A549 (cell line): ENCODE data around the gene TLCD4. TPM values are rescaled to one million over a fixed set of nuclear protein-coding genes. Genes with fewer than 3 reads are reported as not detected.

ENCODE experiments used
- ATAC-seq, 2 experiments: fragments of 200-7000 bp in 1 of 2; fragments of >200 bp in 1 of 2; cut with Nextera tagmentation in 1 of 2; cut with Tn5 transposase in 1 of 2; 3 replicates each; pipeline versions ENCODE4 v1.8.0 to v1.9.1; 2018 to 2020; ENCODE audit warnings: mild to moderate bottlenecking in 1 of 2, moderate library complexity in 1 of 2
- CTCF ChIA-PET: fragments of 300-600 bp; sonication (Branson Sonifier 250); formaldehyde crosslinking; extraction: SDS; loops from one replicate; lab custom pipeline; 2021; ENCODE audit warnings: antibody characterized with exemption, inconsistent platforms; lab: Yijun Ruan, JAX
- POLR2A ChIA-PET: fragments of 350-600 bp; formaldehyde crosslinking; extraction: SDS; loops from one replicate; lab custom pipeline; 2021; ENCODE audit warnings: antibody characterized with exemption, inconsistent platforms; lab: Yijun Ruan, JAX
- DNase-seq, 2 experiments: peaks; one replicate each; pipeline versions ENCODE4 v3.0.0 to v3.0.0-alpha.2; 2011 to 2016; ENCODE audit warnings: low read depth in 1 of 2, low spot score in 1 of 2
- FAIRE-seq: peaks from 2 replicates; lab custom pipeline; 2011; peaks lifted over from hg19 to GRCh38; lab: Jason Lieb, UNC
- H3K27ac ChIP-seq, 2 experiments: fragments of >200 bp; sonication (Bioruptor Twin); formaldehyde crosslinking; 3 replicates each; pipeline ENCODE4 v1.5.1; 2016 to 2017
- H3K4me1 ChIP-seq: fragments of >200 bp; sonication (Bioruptor Twin); formaldehyde crosslinking; 3 replicates; pipeline ENCODE4 v1.6.1; 2016
- H3K4me2 ChIP-seq: fragments of >200 bp; sonication (Bioruptor Twin); formaldehyde crosslinking; 3 replicates; pipeline ENCODE4 v1.6.1; 2016
- H3K4me3 ChIP-seq: fragments of >200 bp; sonication (Bioruptor Twin); formaldehyde crosslinking; 3 replicates; pipeline ENCODE4 v1.5.1; 2016
- H3K9me3 ChIP-seq: fragments of >200 bp; sonication (Bioruptor Twin); formaldehyde crosslinking; 3 replicates; pipeline ENCODE4 v1.6.1; 2016
- ATOH8 ChIP-seq: fragments of 250-450 bp; sonication (Bioruptor Pico); IDR thresholded peaks from 2 replicates; pipeline ENCODE4 v1.5.0; 2020; ENCODE audit warnings: low read depth, mild to moderate bottlenecking, moderate library complexity
- BCL3 ChIP-seq: fragments of >200 bp; sonication (Bioruptor Twin); formaldehyde crosslinking; IDR thresholded peaks from 3 replicates; pipeline ENCODE4 v1.6.1; 2016
- BHLHE40 ChIP-seq: IDR thresholded peaks from 2 replicates; pipeline ENCODE4 v1.6.1; 2012; ENCODE audit warnings: low read depth, low read length, inconsistent platforms
- CBX8 ChIP-seq: fragments of 200-600 bp; sonication (generic); IDR thresholded peaks from 2 replicates; pipeline ENCODE4 v1.6.1; 2016
- CHD2 ChIP-seq: fragments of 150-350 bp; IDR thresholded peaks from 2 replicates; pipeline ENCODE4 v1.6.1; 2014; ENCODE audit warnings: low read length; ENCODE audit not compliant: partially characterized antibody
- EHF ChIP-seq: fragments of 250-450 bp; sonication (Bioruptor Pico); IDR thresholded peaks from 2 replicates; pipeline ENCODE4 v1.5.0; 2020; ENCODE audit warnings: mild to moderate bottlenecking
- EHMT2 ChIP-seq: fragments of 200-600 bp; sonication (generic); IDR thresholded peaks from 2 replicates; pipeline ENCODE4 v1.6.1; 2016; ENCODE audit warnings: antibody characterized with exemption, low read depth, mild to moderate bottlenecking, moderate library complexity
- ELK1 ChIP-seq: fragments of 150-350 bp; IDR thresholded peaks from 2 replicates; pipeline ENCODE4 v1.6.1; 2014; ENCODE audit warnings: low read depth, mild to moderate bottlenecking, low read length
- EP300 ChIP-seq, 2 experiments: fragments of >200 bp; sonication (Bioruptor Twin); formaldehyde crosslinking; IDR thresholded peaks; 2 replicates in 1 of 2; 3 replicates in 1 of 2; pipeline ENCODE4 v1.6.1; 2016 to 2017
- FOXS1 ChIP-seq: fragments of 250-450 bp; sonication (Bioruptor Pico); IDR thresholded peaks from 2 replicates; pipeline ENCODE4 v1.5.0; 2020; ENCODE audit warnings: mild to moderate bottlenecking, moderate library complexity
- HEYL ChIP-seq: fragments of 250-450 bp; sonication (Bioruptor Pico); IDR thresholded peaks from 2 replicates; pipeline ENCODE4 v1.8.0; 2021; ENCODE audit warnings: mild to moderate bottlenecking, moderate library complexity
- HOXB5 ChIP-seq: fragments of 250-450 bp; sonication (Bioruptor Pico); IDR thresholded peaks from 2 replicates; pipeline ENCODE4 v1.5.0; 2020; ENCODE audit warnings: mild to moderate bottlenecking, moderate library complexity
- JUN ChIP-seq, 2 experiments: fragments of >200 bp; sonication (Bioruptor Twin); formaldehyde crosslinking; IDR thresholded peaks; 2 replicates in 1 of 2; 3 replicates in 1 of 2; pipeline ENCODE4 v1.6.1; 2016 to 2017
- KDM1A ChIP-seq: fragments of 200-600 bp; sonication (generic); IDR thresholded peaks from 2 replicates; pipeline ENCODE4 v1.6.1; 2016; ENCODE audit warnings: low read depth, mild to moderate bottlenecking
- MYC ChIP-seq: IDR thresholded peaks from 2 replicates; pipeline ENCODE4 v1.6.1; 2012; ENCODE audit warnings: mild to moderate bottlenecking, inconsistent platforms, low read length, improper control_type of control experiment, borderline replicate concordance
- NPAS2 ChIP-seq: fragments of 250-450 bp; sonication (Bioruptor Pico); IDR thresholded peaks from 2 replicates; pipeline ENCODE4 v1.8.0; 2022; ENCODE audit warnings: mild to moderate bottlenecking, moderate library complexity, borderline replicate concordance
- NR3C1 ChIP-seq: fragments of >200 bp; sonication (Bioruptor Twin); formaldehyde crosslinking; IDR thresholded peaks from 3 replicates; pipeline ENCODE4 v1.6.1; 2017
- PHF8 ChIP-seq: fragments of 200-600 bp; sonication (generic); IDR thresholded peaks from 2 replicates; pipeline ENCODE4 v1.6.1; 2016; ENCODE audit warnings: low read depth, mild to moderate bottlenecking, antibody characterized with exemption, moderate library complexity, borderline replicate concordance
- POLR2AphosphoS2 ChIP-seq: conservative IDR thresholded peaks from 2 replicates; pipeline ENCODE4 v1.6.1; 2012; ENCODE audit warnings: low read length, improper control_type of control experiment, inconsistent platforms
- RFX5 ChIP-seq: fragments of 450-650 bp; IDR thresholded peaks from 2 replicates; pipeline ENCODE4 v1.7.1; 2014; ENCODE audit warnings: antibody characterized with exemption, mild to moderate bottlenecking, moderate library complexity
- RNF2 ChIP-seq: fragments of 200-600 bp; sonication (generic); IDR thresholded peaks from 2 replicates; pipeline ENCODE4 v1.6.1; 2016; ENCODE audit warnings: low read depth, mild to moderate bottlenecking, antibody characterized with exemption, moderate library complexity, borderline replicate concordance
- SMC3 ChIP-seq: fragments of >200 bp; sonication (Bioruptor Twin); formaldehyde crosslinking; IDR thresholded peaks from 3 replicates; pipeline ENCODE4 v1.6.1; 2018; ENCODE audit warnings: inconsistent platforms
- SREBF2 ChIP-seq: fragments of 450-650 bp; IDR thresholded peaks from 2 replicates; pipeline ENCODE4 v1.6.1; 2014; ENCODE audit warnings: mild to moderate bottlenecking, moderate library complexity
- ZC3H11A ChIP-seq: fragments of 450-650 bp; IDR thresholded peaks from 2 replicates; pipeline ENCODE4 v1.6.1; 2014; ENCODE audit warnings: antibody characterized with exemption, mild to moderate bottlenecking
- ZFP36 ChIP-seq: fragments of 450-650 bp; IDR thresholded peaks from 2 replicates; pipeline ENCODE4 v1.6.1; 2014; ENCODE audit warnings: borderline replicate concordance; ENCODE audit not compliant: partially characterized antibody
- ZNF302 ChIP-seq: fragments of 250-450 bp; sonication (Bioruptor Pico); IDR thresholded peaks from 2 replicates; pipeline ENCODE4 v1.9.0; 2021; ENCODE audit warnings: inconsistent platforms, mild to moderate bottlenecking, moderate library complexity
- ZSCAN20 ChIP-seq: fragments of 250-450 bp; sonication (Bioruptor Pico); IDR thresholded peaks from 2 replicates; pipeline ENCODE4 v1.8.0; 2022; ENCODE audit warnings: mild to moderate bottlenecking, moderate library complexity
- WGBS: methylation state at CpG from one replicate; pipeline ENCODE4 v1.1.6; 2017; ENCODE audit errors: missing lambda C conversion rate; 5-methylcytosine and 5-hydroxymethylcytosine counted together
- polyA plus RNA-seq, 4 experiments: library from polyadenylated mRNA; depleted of rRNA in 3 of 4; stranded (reverse); fragments of >200 nt; fragmentation: RNase III in 1 of 4; extraction: RNeasy Plus Mini Kit Qiagen cat#74134 plus additional on column Dnase treatment in 1 of 4; gene quantifications; 2 replicates in 3 of 4; 3 replicates in 1 of 4; pipeline ENCODE4 v1.2.3, GENCODE V29; 2011 to 2017

The TLCD4 gene
- polyA plus RNA-seq, 2 of the 4 experiments (the other 2 are of a cell fraction), result 14.2 to 24.1 TPM

GRCh38 chr1:95139039-95139438, 21.9 kb downstream of the TLCD4 start:
- Histone ChIP-seq H3K4me1 (peaks cover 6% of the 10 kb centered on the region; the same call in 1 of the 3 replicates), H3K4me2 (no peak overlapping the region)
- TF ChIP-seq HEYL (CRISPR knock-in tag), result no peak
- no peak for TF ChIP-seq NR3C1
- TF ChIP-seq FOXS1 (CRISPR knock-in tag), result no peak
- no peak for TF ChIP-seq POLR2AphosphoS2
- no peak for TF ChIP-seq ZNF302 (CRISPR knock-in tag)
- no peak for TF ChIP-seq ATOH8 (CRISPR knock-in tag)
- no peak for TF ChIP-seq SREBF2
- no peak for TF ChIP-seq SMC3
- TF ChIP-seq ELK1, result no peak
- no peak for TF ChIP-seq CBX8
- no peak for TF ChIP-seq JUN (IDR thresholded peaks at IDR 0.05)
- TF ChIP-seq EHF (CRISPR knock-in tag), result no peak
- TF ChIP-seq, all 56 proteins: peak for 0
- peak; percentile 51 to 70; a peak in 4 of 6 replicates for ATAC-seq
- no peak overlapping the region for H3K4me3 ChIP-seq
- DNase-seq, result peak in 1 of 2 experiments; percentile 3
- ChIA-PET CTCF (interaction anchor here (0.6 to 1.6 kb wide), 3 partner anchors 34 to 95 kb away, joined by 3 to 5 read pairs (median 3); partner anchors contain the start of gene RWDD3), POLR2A (interaction anchor here (0.6 to 1.7 kb wide), 3 partner anchors 21 to 1421 kb away, joined by 3 to 13 read pairs (median 5); partner anchors contain the start of gene RWDD3)
- H3K9me3 ChIP-seq, result no peaks in the 10 kb centered on the region
- FAIRE-seq, result no peak
- 100% methylated on average over 1 of the region's 1 CpG for WGBS
- no peak overlapping the region for H3K27ac ChIP-seq

- H3K4me3 ChIP-seq, result no peak overlapping the region
- peaks cover 9% of the 10 kb centered on the region; the same call in 2 of the 3 replicates for H3K4me1 ChIP-seq
- ATAC-seq (no peak), FAIRE-seq (no peak), DNase-seq (no peak)
- TF ChIP-seq RNF2 (no peak), EP300 (IDR thresholded peaks at IDR 0.05) (no peak), RFX5 (no peak), NR3C1 (no peak), PHF8 (no peak), MYC (no peak), ZFP36 (no peak), HEYL (CRISPR knock-in tag) (no peak), NPAS2 (CRISPR knock-in tag) (no peak), BHLHE40 (no peak), ZC3H11A (no peak), CHD2 (no peak), HOXB5 (CRISPR knock-in tag) (no peak), BCL3 (no peak), EHMT2 (no peak), KDM1A (no peak), ZSCAN20 (CRISPR knock-in tag) (no peak)
- no peak overlapping the region for H3K4me2 ChIP-seq
- CTCF ChIA-PET, result interaction anchor here (1.7 kb wide), 1 partner anchor 16 kb away, joined by 7 read pairs; no protein-coding TSS in a partner anchor
- no peak overlapping the region for H3K27ac ChIP-seq
- H3K9me3 ChIP-seq, result no peaks in the 10 kb centered on the region
- POLR2A ChIA-PET, result no interaction called here
Observed at GRCh38 chr1:95140791-95141190, 23.6 kb downstream of the TLCD4 start.
